Measurements from ENCODE around the gene LIN28B.

- TF ChIP-seq CTCF (IDR thresholded peaks at IDR 0.05) (no peak), POLR2A (IDR thresholded peaks at IDR 0.05) (no peak), POLR2AphosphoS5 (IDR thresholded peaks at IDR 0.05) (no peak)
These were observed 163.7 kb downstream of the LIN28B start for GRCh38 chr6:105120570-105120969.
